NCI-H2029 treated with DMSO at 0.1 percent for 48 hours (cell line): ENCODE results near the gene REM2.
"Not testable (repeated sequence)": the region's sequence is repeated elsewhere in the genome, so short reads cannot be mapped to it uniquely, and the experiment has no call there.

Experiments used
- DNase-seq: peaks from one replicate; lab custom pipeline; 2025; lab: John Stamatoyannopoulos, UW

The REM2 gene

GRCh38 chr14:22896760-22897159, 13.7 kb downstream of the REM2 start:
- no peak for DNase-seq

DNA sequence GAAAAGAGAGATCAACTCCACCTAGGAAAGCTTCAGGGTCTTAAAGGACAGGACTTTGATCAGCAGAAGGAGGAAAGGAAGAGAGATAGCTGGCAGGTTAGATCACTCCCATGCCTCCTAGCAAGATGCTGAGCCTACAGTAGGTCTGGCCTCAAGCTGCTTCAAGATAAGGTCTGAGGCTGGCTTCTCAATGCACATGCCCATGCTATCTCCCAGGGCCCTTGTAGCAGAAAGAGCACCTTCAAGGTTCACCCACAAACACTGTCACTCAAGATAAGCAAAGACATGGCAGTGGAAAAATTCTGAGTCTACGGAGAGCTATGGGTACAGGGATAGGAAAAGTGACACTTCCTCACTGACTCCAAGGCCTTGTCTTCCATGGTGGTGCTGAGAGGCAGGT, 14.3 kb downstream of the REM2 start:
- no peak for DNase-seq

DNA sequence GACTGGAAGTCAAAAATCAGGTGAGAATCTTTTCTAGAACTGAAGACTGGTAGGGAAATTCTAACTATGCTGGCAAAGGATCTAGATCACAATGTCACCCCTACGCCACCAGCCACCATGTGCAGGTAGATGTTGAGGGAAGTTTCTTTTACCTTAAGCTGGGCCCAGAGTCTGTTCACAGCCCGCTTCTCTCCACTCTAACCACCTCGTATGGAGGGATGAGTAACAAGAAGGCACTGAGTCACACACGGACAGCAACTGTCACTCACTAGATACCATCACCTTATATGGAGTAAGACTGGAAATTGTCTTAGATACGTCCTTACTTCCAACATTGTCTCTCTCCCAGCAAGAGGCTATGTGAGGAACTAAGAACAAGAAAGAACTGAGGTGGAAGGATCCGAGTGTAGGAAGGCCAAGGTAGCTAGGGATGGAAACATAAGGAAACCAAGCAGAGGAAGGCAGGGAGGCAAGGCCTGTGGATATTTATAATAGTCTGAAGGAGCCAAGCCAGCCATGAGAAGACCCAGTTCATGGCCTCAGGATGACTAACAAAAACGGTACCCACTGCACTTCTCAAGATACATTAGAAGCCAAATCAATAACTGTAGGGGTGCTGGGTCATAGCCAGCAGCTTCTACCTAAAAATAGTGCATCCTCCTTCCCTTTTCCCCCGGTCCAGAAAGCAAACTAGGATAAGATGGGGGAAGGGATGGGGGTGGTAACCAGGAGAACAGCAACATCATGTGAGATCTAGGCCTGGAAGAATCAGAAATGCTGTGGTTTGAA, 15.5 kb downstream of the REM2 start:
- no peak for DNase-seq

GRCh38 chr14:22900081-22900799, 17.2 kb downstream of the REM2 start:
- DNase-seq = peak; percentile 96

- no peak for DNase-seq
Measured at GRCh38 chr14:22901799-22902198, 18.8 kb downstream of the REM2 start.

DNA sequence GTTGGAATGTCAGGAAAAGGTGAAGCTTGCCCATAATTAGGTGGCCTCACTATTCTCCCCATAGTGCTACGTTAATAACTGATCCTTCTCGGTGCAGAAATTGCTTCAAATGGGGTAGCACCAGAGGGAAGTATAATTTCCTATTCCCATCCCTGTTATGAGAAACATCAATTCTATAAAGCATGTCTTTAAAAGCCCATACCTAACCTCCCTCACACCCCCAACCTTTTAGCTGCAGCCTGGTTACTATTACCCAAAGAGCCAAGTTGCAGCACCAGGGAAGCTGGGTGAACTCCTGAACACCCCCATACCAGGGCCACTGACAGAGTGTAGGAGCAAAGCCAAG, 20.7 kb downstream of the REM2 start:
- DNase-seq = no peak

GRCh38 chr14:22905627-22906026, 22.6 kb downstream of the REM2 start:
- DNase-seq = no peak

DNA sequence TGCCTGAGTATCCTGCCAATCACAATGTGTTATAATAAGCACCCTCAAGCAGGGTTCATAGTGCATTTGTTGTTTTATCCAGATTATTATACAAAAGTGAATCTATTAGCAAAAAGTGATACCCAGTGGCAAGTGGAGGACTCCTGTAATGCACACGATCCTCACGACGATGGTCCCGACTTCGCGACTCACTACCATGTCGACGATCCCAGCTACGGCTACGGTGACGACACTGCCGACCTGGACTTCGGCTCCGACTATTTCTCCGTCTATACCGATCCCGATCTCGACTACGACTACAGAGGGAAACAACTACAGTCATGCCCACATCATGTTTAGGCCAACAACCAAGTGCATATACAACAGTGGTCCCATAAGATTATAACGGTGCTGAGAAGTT, 23.1 kb downstream of the REM2 start:
- no peak for DNase-seq

DNA sequence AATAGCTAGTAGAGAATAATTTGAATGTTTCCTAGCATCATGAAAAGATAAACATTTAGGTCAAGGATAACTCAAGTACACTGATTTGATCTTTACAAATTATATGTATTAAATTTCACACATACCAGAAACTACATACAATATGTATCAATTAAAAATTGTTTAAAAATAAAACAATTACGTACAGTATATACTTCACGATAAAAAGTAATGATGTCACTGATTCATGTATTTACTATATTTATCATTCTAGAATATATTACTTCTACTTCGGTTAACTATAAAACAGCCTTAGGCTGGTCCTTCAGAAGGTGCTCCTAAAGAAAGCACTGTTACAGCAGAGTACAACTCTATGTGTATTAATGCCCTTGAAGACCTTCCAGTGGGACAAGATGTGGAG, 24.4 kb downstream of the REM2 start:
- DNase-seq = no peak

DNA sequence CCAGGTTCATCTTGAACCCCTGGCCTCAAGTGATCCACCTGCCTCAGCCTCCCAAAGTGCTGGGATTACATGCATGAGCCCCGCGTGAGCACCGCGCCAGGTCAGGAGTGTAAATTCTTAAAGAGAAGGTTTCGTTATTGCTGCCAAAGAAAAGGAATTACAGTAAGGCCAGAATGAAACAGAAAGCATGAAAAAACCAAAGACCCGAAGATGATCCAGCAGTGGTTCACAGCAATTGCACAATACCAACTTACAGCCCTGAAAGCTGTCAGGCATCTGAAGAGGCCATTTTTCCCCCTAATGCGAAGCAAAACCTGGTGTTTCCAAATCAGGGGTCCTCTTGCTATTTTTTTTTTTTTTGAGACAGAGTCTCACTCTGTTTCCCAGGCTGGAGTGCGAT, 25.6 kb downstream of the REM2 start:
- DNase-seq = no peak

- DNase-seq = no peak
Measured at GRCh38 chr14:22910916-22911315, 27.9 kb downstream of the REM2 start.

GRCh38 chr14:22914836-22915235, 31.8 kb downstream of the REM2 start:
- DNase-seq = not testable (repeated sequence)

- no peak for DNase-seq
Measured at GRCh38 chr14:22915886-22916521, 33.0 kb downstream of the REM2 start.

DNA sequence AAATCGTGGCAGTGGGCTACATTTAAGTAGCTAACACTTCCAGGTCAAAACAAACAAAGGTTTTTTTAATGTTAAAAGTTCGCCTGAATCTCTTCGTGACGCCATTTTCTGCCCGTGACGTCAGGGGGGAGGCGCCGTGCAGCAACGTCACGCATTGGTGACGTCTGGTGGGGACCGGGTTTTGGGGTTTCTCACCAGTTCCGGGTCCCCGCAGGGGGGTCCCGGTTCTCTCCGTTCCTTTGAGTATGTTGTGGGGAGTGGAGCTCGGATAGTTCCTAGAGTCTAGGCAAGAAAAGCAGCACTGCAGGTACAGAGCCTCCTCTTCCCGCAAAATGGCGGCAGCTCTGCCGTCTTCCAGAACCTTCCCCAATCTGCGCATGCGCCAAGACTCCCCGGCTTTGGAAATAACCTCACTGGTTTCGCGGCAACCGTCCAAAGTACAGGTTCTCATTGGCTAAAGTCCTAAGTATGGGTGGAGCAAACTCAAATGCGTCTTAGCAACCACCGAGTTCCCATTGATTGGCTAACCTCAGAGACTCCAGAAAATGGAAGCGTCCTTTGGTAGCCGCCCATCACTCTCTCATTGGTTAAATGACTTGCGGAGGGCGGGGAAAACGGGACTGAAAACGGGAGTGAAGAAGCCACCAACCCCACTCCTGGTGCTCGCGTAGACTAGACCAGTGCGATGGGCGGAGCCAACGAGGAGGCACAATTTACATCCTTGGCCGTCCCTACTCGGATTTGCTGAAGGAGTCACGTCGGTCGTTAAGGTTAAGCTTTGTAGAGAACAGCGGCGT, 36.0 kb downstream of the REM2 start, which contains the start of gene RBM23:
Gene RBM23, minus strand, starts transcription at position 346 of the 797 bp plus-strand sequence.
- DNase-seq = peak; percentile 100

GRCh38 chr14:22919601-22919921, 36.5 kb downstream of the REM2 start:
- no peak for DNase-seq

- no peak for DNase-seq
Measured at GRCh38 chr14:22920697-22921096, 37.7 kb downstream of the REM2 start.

DNA sequence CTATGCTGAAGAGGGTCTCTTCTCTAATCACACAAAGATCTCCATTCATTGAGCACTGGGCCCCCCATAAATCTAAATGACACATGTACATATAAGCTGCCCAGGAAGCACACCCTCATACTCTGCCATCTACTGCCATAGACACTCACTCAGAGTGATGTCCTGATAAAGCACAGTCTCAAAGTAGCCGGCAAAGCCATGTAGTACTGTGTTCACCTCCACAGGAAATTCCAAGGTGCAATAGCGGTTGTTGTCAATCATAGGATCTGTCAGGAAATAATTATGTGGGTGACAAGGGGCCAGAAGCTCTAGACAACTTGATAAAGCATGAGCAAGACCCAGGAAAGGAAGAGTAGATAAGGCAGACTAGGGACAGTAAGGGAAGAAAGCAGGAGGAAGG, 39.3 kb downstream of the REM2 start:
- DNase-seq = no peak

DNA sequence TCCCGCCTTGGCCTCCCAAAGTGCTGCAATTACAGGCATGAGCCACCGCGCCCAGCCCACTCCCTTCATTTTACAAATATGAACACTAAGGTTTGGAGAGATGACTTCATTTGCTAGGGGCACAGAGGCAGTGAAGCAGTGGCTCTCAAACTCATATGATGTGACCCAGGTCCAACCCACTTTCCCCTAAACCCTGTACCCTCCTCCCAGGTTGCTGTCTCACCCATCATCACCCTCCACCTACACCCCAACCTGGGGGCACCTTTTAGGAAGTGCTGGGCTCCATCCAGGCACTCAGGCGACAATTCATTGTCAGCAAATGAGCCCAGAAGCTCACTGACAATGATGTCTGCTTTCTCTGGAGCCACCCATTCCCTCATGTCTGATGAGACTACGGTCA, 40.7 kb downstream of the REM2 start:
- no peak for DNase-seq

DNA sequence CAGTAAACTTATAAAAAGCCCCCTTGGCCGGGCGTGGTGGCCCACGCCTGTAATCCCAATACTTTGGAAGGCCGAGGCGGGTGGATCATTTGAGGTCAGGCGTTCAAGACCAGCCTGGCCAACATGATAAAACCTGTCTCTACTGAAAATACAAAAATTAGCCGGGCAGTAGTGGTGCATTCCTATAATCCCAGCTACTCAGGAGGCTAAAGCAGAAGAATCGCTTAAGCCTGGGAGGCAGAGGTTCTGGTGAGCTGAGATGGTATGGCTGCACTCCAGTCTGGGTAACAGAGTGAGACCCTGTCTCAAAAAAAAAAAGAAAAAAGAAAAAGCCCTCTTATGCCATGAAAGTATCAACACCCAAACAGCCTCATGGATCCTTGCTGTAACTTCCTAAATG, 42.5 kb downstream of the REM2 start:
- DNase-seq = no peak

DNA sequence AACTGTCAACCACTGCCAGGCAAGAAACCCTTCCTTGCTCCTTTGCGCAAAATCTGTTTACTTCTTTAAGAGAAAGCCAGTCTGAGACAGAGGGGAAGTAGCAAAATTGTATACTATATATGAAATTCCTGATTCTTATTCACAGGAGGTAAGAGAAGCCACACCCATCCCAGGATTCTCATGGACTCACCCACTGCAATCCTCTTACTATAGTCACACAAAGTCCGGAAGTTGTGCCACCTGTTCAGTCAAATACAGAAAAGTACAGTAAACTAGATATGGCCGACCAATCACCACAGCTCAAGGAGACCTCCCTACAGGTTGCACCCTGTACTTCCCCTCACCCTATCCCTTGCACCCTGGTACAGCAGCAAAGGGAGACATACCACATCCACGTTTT, 43.3 kb downstream of the REM2 start:
- no peak for DNase-seq

- DNase-seq = no peak
Measured at GRCh38 chr14:22928237-22929103, 45.4 kb downstream of the REM2 start.
